ENCODE results near the gene FOXRED1. TPM values are rescaled to one million over a fixed set of nuclear protein-coding genes. Genes with fewer than 3 reads are reported as not detected.

Gene FOXRED1
- total RNA-seq, 4 donors from 2014 or later: 7.0 to 17.5 (median 14.0) TPM

- no peak overlapping the region for H3K4me3 ChIP-seq (ENCODE audit: low read depth, poor library complexity, severe bottlenecking)
- WGBS, 2 donors: 60 to 61% methylated on average over 3 of the region's 3 CpGs
- TF ChIP-seq CTCF (IDR thresholded peaks at IDR 0.05) (no peak), POLR2A (IDR thresholded peaks at IDR 0.05) (no peak)
- DNase-seq (ENCODE audit: low spot score in 2 of 2): no peak
- intact Hi-C loops (cut with DNase I; ENCODE audit: low total_unique reads): no loop called here
These were observed 39.0 kb upstream of the FOXRED1 start for GRCh38 chr11:126229858-126230540.

DNA sequence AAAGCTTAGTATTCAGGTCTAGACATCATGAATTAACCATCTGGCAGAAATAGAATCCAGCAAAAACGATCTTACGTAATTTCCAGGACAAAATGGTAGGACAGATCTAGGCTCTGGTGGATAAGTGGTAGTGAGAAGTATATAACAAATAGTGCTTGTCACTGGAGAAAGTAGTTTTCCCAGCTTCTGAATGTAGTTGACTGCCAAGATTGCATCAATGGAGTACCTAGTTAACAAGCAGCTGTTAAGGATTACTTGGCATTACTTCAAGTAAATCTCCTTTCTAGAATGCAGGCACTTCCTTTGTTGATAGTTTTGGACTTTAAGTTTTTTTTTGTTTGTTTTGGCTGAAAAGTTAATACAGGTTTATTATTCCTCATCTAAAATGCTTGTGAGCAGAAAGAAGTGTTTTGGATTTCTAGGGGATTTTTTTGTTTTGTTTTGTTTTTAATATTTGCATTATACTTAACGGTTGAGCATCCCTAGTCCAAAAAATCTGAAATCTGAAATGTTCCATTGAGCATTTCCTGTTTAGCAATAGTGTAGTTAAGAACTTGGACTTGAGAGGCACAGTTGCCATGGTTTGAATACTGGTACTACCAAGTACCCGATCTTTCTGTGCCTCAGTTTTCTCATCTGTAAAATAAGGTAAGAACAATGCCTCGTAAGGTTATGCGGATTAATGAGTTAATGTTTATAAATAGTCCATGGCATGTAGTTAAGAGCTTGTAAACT lies 37.1 kb upstream of the FOXRED1 start:
- intact Hi-C loops (cut with DNase I; ENCODE audit: low total_unique reads): no loop called here
- TF ChIP-seq POLR2A (IDR thresholded peaks at IDR 0.05): no peak
- TF ChIP-seq CTCF (IDR thresholded peaks at IDR 0.05): no peak
- DNase-seq (ENCODE audit: low spot score in 2 of 2): no peak
- H3K4me3 ChIP-seq (ENCODE audit: low read depth, poor library complexity, severe bottlenecking): no peak overlapping the region
- WGBS, 2 donors: 65 to 71% methylated on average over 6 of the region's 6 CpGs

DNA sequence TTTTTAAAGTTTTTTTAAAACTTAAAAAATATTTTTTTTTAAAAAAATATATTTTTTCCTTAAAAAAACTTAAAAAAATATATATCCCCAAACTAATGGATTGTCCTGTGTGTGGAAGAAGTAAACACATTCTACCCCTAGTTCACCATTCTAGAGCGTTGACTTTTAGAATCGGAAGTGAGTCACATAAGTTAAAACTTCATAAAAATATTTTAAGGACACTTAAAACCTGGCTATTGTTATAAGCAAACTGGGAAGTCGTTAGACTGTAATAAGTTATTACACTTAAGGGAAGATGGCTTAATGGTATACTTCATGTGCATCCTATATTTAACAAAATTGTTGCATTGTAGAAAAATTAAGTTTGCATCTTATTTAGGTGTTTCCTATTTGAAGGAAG lies 36.3 kb upstream of the FOXRED1 start:
- no peak for DNase-seq (ENCODE audit: low spot score in 2 of 2)
- intact Hi-C loops (cut with DNase I; ENCODE audit: low total_unique reads): no loop called here
- H3K4me3 ChIP-seq (ENCODE audit: low read depth, poor library complexity, severe bottlenecking): no peak overlapping the region
- WGBS, 2 donors: 86 to 88% methylated on average over 3 of the region's 3 CpGs
- TF ChIP-seq CTCF (IDR thresholded peaks at IDR 0.05): no peak
- no peak for TF ChIP-seq POLR2A (IDR thresholded peaks at IDR 0.05)

DNA sequence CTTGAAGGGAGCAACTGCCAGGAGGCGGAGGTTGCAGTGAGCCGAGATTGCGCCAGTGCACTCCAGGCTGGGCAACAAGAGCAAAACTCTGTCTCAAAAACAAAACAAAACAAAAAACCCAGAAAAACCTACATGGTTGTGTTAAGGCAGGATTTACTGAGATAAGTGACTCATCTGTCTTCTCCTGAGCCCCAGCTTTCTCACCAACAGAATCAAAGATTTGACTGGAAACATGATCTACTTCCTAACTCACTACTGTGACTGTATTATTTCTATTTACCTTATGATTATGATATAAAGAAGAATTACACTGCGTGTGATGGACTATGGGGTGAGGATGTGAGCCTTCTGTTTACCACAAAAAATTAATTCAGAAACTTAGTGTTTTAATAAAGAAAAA lies 35.6 kb upstream of the FOXRED1 start:
- TF ChIP-seq POLR2A (IDR thresholded peaks at IDR 0.05) (no peak), CTCF (IDR thresholded peaks at IDR 0.05) (no peak)
- no peak overlapping the region for H3K4me3 ChIP-seq (ENCODE audit: low read depth, poor library complexity, severe bottlenecking)
- 85 to 97% methylated on average over 4 of the region's 4 CpGs for WGBS, 2 donors
- DNase-seq (ENCODE audit: low spot score in 2 of 2): no peak
- intact Hi-C loops (cut with DNase I; ENCODE audit: low total_unique reads): no loop called here

DNA sequence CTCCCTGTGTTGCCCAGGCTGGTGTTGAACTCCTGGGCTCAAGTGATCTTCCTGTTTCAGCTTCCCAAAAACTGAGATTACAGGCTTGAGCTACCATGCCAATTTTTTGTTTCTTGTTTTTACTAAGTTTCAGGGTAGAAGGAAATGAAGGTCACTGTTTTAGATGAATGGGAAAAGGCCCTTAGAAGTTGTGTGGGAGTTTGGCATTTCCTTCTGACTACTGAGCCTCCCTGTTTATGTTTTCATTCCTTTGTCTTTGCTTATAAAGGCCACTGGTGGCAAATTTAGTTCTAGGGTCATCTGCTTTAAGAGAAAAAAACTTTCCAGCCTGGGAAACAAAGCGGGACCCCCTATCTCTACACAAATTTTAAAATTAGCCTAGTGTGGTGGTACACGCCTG lies 22.3 kb upstream of the FOXRED1 start:
- DNase-seq (ENCODE audit: low spot score in 2 of 2): no peak
- no peak for TF ChIP-seq CTCF (IDR thresholded peaks at IDR 0.05)
- no peak for TF ChIP-seq POLR2A (IDR thresholded peaks at IDR 0.05)
- intact Hi-C loops (cut with DNase I; ENCODE audit: low total_unique reads): no loop called here
- 85 to 96% methylated on average over 2 of the region's 2 CpGs for WGBS, 2 donors
- H3K4me3 ChIP-seq (ENCODE audit: low read depth, poor library complexity, severe bottlenecking): no peak overlapping the region

Measured in lower leg skin (tissue), 4 donors.